Embryonic facial prominence (tissue), 1 donor: Measurements from ENCODE around the gene TRIP4.
"Not testable (repeated sequence)": the region's sequence is repeated elsewhere in the genome, so short reads cannot be mapped to it uniquely, and the experiment has no call there.

ENCODE experiments used
- DNase-seq: peaks from one replicate; pipeline ENCODE4 v3.0.0-alpha.2; 2016; ENCODE audit errors: extremely low spot score

Gene TRIP4

DNA sequence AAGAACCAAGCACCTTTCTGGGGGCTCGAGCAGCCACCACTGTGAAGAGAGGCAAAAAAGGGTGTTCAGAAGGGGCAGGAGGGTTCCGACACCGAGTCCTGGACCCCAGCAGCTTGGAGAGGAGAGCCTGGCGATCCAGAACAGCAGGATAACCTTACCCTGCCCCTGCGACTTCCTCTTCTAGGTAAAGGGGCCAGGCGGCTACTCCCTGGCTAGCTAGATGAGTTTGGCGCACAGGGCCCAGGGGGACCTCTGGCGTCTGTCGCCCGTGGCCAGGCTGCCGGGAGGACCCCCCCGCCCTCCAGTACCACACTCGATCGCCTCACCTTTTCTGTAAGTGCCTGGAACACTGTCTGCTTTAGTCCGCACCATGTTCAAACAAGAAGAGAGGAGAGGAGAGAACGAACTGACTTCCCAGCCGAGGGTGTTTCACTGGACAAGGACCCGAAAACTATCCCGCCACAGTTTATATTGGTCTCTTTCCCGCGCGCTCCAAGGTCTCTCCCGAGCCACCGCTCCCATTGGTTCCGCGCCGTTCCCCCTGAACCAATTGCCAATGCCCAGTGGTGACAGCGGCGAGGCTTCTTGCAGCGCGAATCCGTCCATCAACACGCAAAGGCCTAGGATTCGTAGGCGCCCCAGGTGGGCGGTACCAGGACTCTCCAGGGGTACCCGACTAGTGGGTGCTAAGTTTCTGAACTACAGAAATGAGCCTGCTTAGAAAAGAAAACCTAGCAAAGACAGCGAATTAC lies 6.5 kb upstream of the TRIP4 start, which contains the start of gene PCLAF:
TSS of gene PCLAF (minus strand) at position 442 of the 752 bp plus-strand sequence. CDS start at position 372, 70 bp downstream.
- peak; percentile 86 for DNase-seq

GRCh38 chr15:64383760-64384159 lies 3.9 kb upstream of the TRIP4 start:
- no peak for DNase-seq

- no peak for DNase-seq
These were observed 1.3 kb upstream of the TRIP4 start for GRCh38 chr15:64386291-64386690.

DNA sequence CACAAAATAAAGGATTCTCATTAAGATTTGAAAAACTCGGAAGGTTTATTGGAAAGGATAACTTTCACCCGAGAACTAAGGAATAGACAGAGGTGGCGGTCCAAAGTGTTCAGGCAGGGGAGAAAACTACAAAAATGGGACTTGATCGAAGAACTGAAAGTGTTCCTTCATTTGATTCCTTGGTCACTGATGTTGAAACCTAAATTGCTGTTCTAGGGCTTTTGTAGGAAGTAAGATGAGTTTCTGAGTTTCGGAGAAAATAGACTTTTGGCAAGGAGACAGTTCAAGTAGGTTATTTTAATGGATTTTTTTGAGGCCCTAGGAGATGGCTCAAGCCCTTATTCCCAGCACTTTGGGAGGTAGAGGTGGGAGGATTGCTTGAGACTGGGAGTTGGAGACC lies 1.4 kb downstream of the TRIP4 start:
- DNase-seq = no peak

DNA sequence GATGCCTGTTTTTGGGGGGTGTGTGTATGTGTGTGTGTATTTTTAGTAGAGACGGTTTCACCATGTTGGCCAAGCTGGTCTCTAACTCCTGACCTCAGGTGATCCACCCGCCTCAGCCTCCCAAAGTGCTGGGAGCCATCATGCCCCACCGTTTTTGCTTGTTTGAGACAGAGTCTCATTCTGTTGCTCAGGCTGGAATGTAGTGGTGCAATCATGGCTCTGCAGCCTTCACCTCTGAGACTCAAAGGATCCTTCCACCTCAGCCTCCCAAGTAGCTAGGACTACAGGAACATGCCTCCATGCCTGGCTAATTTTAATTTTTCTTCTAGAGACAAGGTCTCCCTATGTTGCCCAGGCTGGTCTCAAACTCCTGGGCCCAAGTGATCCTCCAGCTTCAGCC lies 4.8 kb downstream of the TRIP4 start:
- not testable (repeated sequence) for DNase-seq

DNA sequence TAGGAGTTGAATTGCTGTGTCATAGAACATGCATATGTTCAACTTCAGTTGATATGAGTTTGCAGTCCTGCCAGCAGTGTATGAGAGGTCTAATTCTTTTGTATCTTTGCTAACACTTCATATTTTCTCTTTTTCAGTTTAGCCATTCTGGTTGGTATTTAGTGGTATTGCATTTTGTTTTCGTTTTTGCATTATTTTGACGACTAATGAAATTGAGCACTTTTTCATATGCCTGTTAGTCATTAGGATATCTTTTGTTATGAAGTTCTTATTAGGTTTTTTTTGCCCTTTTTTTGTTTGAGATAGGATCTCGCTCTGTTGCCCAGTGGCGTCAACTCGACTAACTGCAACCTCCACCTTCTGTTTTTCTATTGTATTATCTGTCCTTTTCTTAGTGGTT lies 9.2 kb downstream of the TRIP4 start:
- DNase-seq = no peak

- no peak for DNase-seq
These were observed 10.9 kb downstream of the TRIP4 start for GRCh38 chr15:64398575-64398974.

DNA sequence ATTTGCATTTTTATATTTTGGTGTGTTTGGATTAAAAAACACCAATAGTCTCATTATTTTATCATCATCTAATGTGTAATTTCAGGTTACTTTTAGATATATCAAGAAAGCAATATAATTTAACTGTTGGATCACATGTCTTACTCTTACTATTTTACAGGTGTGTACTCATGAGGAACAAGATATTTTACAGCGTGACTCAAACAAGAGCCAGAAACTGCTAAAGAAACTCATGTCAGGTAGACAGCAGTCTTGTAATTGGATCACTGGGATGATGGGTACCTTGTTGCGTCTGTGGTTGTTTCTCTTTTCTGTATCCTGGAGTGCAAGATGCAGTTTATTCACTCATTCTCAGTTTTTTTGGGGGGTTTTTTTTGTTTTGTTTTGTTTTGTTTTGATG lies 12.9 kb downstream of the TRIP4 start:
- no peak for DNase-seq

DNA sequence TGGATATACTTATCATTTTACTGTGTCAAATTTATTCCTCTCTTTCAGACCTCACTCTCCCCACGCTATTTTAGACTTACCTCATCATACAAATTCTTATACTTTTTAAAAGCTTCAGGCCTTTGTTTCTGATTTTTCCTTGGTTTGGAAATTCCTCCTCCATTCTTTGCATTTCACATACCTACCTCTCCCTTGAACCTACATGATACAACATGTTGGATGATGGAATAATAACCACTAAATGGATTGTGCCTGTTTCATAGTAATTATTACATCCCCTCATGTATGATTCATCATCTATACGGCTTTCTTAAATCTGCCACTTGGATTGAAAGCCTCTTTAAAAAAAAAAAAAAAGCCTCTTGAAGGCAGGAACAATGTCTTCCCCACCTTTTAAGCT lies 24.6 kb downstream of the TRIP4 start:
- DNase-seq = no peak

DNA sequence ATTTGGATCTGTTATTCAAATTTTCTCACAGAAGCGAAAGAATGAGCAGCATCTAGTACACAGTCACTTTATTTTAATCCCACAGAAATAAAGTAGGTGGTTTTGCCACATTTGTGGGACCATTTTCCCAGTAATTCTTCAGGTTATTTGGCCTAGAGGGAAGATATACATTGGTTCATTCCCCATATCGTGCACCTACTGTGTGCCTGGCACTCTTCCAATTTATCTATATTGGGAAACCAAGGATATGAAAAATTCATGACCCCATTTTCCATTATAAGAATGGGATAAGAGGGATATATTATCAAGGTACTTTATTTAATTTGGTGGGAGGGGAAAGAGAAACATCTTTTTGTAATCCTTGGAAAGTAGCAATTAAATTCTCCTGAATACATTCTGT lies 35.1 kb downstream of the TRIP4 start:
- DNase-seq = no peak

GRCh38 chr15:64423970-64424369 lies 36.3 kb downstream of the TRIP4 start:
- DNase-seq = no peak

GRCh38 chr15:64425221-64425620 lies 37.6 kb downstream of the TRIP4 start:
- no peak for DNase-seq

DNA sequence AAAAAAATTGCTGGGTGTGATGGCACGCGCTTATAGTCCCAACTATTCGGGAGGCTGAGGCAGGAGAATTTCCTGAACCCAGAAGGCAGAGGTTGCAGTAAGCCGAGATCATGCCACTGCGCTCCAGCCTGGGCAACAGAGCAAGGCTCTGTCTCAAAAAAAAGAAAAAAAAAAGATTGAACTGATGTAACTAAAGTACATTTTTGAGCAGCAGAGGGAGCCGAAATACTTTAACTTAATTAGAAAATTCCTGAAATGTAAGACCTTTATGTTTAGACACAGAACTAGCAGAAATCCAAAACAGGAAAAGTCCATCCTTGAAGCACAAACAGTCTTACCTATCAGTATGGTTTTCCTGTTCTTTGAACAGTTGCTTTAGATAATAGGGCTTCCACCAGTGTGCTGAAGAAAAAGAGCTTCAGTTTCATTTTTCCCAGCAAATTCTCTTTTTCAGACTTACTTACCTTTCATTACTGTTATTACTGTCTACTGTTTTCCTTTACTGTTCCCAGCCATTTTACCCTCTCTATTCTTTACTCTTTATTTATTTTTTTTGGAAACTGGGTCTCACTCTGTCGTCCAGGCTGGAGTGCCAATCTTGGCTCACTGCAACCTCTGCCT lies 39.3 kb downstream of the TRIP4 start:
- DNase-seq = no peak

DNA sequence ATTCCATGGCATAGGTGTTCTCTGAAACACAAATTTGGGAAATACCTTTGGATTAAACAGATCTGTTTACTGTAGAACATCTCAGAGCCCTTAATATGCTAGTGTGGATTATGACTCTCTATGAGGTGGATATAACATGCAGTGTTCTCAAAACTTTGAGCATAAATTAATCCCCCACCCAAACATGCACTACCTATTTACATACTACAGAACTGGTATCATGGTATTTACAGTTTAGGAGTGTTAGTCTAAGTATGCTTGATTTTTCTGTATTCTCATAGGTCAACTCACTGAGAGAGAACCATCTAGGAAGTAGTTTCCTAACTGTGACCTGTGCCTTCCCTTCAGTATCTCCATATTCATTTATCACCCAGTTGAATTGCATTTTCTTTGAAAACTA lies 41.8 kb downstream of the TRIP4 start:
- DNase-seq = no peak

DNA sequence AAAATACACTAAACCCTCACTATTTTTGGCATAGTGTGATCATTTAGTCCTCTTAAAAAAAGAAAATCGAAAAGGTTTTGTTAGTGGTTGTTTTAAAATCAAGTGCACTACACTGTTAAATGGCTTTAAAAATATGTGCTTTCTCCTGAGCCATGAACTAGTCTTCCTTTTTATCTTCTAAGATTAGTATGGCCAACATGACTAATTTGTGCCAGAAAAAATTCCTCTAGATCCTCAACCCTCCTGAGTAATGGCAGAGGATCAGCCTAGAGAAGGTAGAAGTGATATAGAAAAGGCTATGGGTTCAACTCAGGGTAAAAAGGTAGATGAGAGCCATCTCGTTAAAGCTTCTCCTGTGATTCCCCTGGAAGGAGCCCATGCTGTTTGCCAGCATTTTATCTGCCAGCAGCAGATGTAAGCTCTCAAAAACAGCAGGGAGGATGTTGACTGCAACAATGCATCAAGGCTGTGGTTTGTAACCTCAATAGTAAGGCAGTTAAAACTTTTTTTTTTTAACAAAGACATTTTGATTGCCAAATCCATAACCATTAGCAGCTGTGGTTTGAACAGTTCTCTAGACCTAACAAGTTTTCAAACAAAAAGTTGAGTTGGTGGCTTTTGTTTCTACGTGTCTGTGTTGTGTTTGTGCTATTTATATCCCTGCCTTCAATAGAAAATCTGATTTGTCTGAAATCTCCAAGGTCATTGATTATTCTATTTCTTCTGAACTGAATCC lies 42.5 kb downstream of the TRIP4 start:
- peak; percentile 42 for DNase-seq

GRCh38 chr15:64437982-64438381 lies 50.3 kb downstream of the TRIP4 start:
- DNase-seq = no peak

DNA sequence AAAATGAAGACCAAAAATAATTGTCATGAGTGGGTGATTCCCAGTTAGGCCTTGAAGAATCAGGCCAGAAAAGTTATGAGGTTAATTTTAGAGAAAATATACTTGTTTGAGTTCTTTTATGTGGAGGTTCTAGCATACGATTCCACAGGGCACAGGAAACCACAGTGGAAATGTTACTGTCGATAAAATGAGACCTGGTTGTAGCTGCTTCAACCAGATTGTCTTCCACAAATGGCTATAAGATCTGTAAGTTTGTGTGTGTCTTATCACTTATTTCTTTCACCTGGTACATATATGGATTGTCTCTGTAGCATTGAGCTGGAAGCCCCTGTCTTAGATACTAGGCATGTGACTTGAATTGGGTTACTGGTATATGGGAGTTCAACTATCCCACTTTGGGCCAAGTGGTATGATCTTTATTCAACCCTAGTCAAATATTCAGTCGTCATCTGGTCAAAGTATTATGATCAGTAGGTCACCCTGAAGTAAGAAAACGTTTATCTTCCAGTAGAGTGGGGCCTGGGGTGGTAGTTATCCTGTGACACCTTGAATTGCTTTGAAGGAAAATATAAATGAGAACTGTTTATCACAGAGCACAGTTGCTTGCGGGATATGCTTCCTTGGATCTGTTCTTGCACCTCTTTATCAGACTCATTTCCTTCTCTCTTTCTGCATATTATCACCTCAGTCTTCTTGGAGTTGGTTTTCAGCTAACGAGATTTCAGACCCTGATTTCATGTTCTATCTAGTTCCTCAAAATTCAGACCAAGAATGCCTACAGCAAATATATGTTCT lies 51.2 kb downstream of the TRIP4 start:
- DNase-seq = no peak

GRCh38 chr15:64441852-64442251 lies 54.2 kb downstream of the TRIP4 start:
- DNase-seq = no peak

- DNase-seq = no peak
These were observed 55.4 kb downstream of the TRIP4 start for GRCh38 chr15:64443016-64443415.

DNA sequence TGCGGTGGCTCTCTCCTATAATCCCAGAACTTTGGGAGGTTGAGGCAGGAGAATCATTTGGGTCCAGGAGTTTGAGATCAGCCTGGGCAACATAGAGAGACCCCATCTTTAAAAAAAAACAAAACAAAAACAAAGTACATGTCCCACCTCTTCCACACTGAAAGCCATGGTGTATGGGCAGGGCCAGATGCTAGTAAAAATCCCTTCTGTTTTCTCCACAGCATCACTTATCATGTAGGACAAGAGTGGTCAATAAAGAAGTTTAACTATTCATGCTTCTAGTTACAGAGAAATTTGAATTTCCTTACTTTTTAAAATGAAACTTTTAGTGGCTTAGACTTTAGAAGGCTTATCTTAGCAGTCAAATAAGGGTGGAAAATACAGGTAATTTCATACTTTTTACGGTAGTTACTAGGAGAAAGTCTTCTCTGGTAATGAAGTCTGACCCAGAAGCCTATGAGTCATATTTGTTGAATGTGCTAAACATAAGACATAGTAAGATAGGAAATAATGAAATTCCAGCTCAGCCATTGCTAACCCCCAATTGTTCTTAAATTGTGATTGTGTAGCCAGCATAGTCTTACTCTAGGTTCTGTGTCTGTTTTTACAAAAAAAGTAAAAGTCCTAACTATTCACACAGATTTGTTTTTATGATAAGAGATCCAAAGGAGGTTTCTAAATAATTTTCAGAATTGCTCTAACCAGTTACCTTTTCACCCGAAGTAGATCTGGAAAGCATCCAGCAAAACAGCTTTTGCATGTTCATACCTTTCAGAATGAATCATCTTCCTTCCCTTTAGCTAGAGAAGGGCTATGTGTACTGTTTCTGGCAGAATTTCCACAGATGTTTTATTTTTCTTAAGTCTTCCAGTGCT lies 56.3 kb downstream of the TRIP4 start:
- DNase-seq = no peak

- DNase-seq = no peak
These were observed 57.2 kb downstream of the TRIP4 start for GRCh38 chr15:64444836-64445235.
